PC-9 (cell line): ENCODE data around the gene SH3PXD2A.

Experiments used
- EZH2 ChIP-seq: fragments of 200-600 bp; sonication (generic); IDR thresholded peaks from 2 replicates; pipeline ENCODE4 v1.8.0; 2017; ENCODE audit warnings: antibody characterized with exemption, low read depth
- TF ChIP-seq, protein P1 (sequence below): fragments of 200-600 bp; sonication (generic); conservative IDR thresholded peaks from 2 replicates; pipeline ENCODE4 v1.6.1; 2017; ENCODE audit warnings: mixed run types, antibody characterized with exemption, mild to moderate bottlenecking, moderate library complexity

DNA sequence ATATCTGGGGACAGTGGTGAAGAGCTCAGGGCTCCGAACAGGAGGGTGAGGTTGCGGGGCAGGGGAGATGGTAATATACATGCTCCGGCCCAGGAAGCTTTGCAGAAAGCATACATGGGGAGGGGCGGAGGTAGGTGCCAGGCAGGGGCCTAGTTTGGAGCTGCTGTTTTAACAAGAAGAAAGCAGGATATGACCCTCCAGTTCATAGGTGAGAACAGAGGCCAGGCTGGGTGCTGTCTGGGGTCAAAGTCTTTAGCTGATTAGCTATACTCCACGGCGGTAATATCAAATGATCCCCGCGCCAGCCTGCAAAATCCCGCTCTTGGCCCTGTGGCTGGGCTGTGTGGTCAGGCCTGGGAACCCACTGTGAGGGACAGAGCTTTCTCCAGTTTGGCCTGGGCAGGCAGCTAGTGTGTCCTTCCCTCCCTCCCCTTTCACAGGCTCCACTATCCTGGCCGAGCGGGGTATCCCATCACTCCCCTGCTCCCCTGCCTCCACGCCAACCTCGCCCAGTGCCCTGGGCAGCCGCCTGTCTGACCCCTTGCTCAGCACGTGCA lies 266.2 kb downstream of the SH3PXD2A start:
- TF ChIP-seq, protein P1, sequence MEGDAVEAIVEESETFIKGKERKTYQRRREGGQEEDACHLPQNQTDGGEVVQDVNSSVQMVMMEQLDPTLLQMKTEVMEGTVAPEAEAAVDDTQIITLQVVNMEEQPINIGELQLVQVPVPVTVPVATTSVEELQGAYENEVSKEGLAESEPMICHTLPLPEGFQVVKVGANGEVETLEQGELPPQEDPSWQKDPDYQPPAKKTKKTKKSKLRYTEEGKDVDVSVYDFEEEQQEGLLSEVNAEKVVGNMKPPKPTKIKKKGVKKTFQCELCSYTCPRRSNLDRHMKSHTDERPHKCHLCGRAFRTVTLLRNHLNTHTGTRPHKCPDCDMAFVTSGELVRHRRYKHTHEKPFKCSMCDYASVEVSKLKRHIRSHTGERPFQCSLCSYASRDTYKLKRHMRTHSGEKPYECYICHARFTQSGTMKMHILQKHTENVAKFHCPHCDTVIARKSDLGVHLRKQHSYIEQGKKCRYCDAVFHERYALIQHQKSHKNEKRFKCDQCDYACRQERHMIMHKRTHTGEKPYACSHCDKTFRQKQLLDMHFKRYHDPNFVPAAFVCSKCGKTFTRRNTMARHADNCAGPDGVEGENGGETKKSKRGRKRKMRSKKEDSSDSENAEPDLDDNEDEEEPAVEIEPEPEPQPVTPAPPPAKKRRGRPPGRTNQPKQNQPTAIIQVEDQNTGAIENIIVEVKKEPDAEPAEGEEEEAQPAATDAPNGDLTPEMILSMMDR, result no peak
- no peak for TF ChIP-seq EZH2
